Stromal cell of bone marrow (primary cell): ENCODE results near the gene FFAR3.
"Not testable (repeated sequence)": the region's sequence is repeated elsewhere in the genome, so short reads cannot be mapped to it uniquely, and the experiment has no call there.

ENCODE experiments used
- DNase-seq: peaks from one replicate; pipeline ENCODE4 v3.0.0-alpha.2; 2012; ENCODE audit warnings: low read depth

The FFAR3 gene

DNA sequence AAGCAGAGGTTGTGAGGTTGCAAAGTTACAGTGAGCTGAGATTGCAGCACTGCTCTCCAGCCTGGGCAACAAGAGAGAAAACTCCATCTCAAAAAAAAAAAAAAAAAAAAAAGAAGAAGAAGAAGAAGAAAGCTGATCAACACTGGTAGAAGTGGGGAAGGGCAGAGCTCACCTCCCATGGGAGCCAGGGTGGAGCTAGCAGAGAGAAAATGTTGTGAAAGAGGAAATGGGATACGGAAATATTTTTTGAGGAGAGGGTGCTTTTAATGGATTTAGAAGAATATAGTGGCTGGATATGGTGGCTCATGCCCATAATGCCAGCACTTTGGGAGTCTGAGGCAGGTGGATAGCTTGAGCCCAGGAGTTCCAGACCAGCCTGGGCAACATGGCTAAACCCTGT is 19.4 kb downstream of the FFAR3 start:
- no peak for DNase-seq

- no peak for DNase-seq
Observed at GRCh38 chr19:35378356-35378755, 20.1 kb downstream of the FFAR3 start.

DNA sequence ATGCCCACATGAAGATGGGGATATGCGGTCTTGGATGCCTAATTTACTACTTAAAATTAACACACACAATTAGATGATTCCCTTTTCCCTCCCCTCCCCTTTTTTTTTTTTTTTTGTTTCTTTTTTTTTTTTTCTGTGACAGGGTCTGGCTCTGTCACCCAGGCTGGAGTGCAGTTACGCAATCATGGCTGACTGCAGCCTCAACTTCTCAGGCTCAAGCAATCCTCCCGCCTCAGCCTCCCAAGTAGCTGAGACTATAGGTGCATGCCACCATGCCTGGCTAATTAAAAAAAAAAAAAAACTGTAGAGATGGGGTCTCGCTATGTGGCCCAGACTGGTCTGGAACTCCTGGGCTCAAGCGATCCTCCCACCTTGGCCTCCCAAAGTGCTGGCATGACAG is 21.3 kb downstream of the FFAR3 start:
- DNase-seq, result not testable (repeated sequence)

DNA sequence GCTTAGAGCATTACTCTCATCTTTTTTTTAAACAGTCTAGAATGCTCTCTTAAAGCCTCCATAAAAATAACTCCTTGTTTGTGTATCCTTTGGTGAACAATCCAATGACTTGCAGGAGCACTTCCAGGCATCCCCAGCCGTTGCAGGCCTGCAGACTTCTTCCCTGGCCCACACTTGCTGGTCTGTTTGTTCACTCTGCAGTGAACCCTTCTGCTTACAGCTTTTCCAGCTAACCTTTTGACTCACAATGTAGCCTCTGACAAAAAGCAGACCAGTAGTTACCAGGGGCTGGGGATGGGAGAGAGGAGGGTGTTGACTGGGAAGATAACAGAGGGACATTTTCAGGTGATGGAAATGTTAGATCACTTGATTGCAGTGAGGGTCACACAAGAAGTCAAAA is 21.7 kb downstream of the FFAR3 start:
- DNase-seq, result no peak

- DNase-seq, result no peak
Observed at GRCh38 chr19:35380450-35381124, 22.3 kb downstream of the FFAR3 start.

GRCh38 chr19:35381318-35381717 is 23.1 kb downstream of the FFAR3 start:
- no peak for DNase-seq

GRCh38 chr19:35381926-35382325 is 23.7 kb downstream of the FFAR3 start:
- no peak for DNase-seq

DNA sequence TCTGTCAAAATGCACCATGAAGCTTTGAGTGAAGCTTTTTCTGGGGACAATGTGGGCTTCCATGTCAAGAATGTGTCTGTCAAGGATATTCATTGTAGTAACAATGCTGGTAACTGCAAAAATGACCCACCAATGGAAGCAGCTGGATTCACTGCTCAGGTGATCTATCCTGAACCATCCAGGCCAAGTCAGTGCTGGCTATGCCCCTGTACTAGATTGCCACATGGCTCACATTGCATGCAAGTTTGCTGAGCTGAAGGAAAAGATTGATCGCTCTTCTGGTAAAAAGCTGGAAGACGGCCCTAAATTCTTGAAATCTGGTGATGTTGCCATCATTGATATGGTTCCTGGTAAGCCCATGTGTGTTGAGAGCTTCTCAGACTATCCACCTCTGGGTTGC is 25.3 kb downstream of the FFAR3 start:
- DNase-seq, result no peak

GRCh38 chr19:35388277-35389054 is 30.2 kb downstream of the FFAR3 start:
- no peak for DNase-seq

- DNase-seq, result no peak
Observed at GRCh38 chr19:35389192-35389861, 31.1 kb downstream of the FFAR3 start.

GRCh38 chr19:35392742-35393715 is 34.8 kb downstream of the FFAR3 start:
- DNase-seq, result no peak

DNA sequence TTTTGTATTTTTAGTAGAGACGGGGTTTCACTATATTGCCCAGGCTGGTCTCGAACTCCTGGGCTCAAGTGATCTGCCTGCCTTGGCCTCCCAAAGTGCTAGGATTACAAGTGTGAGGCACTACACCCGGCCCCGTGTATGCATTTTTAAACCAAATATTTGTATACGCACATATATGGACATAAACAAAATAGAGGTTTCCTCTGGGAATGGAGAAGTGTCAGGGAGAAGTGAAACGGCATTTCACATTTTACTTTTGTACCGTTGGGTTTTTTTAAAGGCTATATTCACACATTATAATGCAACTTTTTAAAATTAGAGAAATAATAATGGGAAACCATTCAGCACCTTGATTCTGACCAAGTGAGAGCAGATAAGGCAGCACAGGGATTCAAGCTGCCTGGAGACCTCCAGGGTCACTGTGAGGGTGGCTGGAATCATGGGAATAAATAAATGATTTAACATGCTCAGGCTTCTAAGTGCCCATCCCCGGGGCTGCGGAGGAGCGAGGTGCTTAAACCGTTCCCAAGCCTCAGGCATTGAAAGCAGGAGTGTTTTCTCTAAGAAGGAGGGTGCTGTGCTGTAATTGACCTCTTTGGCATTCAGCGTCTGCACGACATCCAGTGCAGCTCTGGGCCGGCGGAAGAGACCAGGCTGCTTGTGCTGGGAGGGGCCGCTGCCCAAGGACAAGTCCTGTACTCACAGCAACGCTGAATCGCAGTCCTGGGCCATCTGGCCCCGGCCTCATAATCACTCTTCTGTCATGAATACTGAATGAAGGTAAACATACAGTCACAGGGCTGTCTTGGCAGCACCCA is 37.3 kb downstream of the FFAR3 start:
- DNase-seq, result no peak

DNA sequence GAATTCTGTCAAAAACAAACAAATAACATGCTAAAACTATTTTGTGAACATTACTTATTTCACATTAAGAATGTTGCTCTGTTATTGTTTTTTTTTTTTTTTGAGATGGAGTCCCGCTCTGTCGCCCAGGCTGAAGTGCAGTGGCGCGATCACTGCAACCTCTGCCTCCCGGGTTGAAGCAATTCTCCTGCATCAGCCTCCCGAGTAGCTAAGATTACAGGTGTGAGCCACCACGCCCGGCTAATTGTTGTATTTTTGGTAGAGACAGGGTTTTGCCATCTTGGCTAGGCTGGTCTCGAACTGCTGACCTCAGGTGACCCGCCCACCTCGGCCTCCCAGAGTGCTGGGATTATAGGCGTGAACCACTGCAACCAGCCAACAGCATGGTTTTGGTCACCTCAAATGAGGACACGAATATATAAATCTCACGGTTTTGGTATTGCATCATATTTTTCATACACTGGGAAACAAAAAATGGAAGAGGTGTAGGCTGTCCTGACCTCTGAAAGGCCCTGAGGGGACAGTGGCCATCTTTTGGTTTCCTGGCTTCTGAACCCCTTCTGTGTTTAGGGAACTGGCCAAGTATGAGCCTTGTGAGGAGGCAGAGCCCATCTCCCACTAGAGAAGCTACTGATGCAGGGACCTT is 38.1 kb downstream of the FFAR3 start:
- DNase-seq, result no peak

DNA sequence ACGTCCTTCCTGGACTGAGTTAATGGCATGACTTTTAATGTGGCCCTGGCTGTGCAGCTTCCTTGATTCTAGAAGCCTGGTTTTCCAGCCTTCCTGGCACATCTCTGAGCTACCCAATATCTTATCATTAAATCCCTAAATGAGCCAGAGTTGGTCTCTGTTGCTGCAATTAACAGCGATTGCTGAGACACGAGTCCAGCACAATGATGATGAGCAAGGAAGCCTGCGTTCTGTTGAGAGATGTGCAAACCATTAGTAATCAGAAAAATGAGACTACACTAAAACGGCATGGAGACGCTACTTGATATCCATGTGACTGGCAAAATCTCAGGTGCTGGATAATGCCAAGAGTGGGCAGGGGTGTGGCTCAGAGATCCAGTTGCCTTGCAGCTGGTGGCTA is 38.8 kb downstream of the FFAR3 start:
- DNase-seq, result no peak

- no peak for DNase-seq
Observed at GRCh38 chr19:35398570-35398969, 40.3 kb downstream of the FFAR3 start.

DNA sequence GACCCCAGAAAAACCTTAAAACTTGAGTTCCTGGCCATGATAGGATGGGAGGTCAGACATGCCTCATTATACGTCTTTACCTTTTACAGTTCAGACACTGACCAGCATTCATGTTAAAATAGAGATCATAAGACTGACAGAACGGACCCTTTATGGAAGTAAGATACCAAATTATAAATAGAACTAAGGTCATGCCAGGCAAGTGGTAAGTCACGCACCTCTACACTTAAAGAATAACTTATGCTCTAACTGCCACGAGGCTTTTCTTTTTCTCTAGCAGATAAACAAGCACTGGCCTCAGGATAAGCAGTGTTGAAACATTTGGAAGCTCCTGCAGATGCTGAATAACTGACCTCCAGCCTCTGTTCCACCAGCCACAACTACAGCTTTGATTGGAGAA is 41.0 kb downstream of the FFAR3 start:
- no peak for DNase-seq

DNA sequence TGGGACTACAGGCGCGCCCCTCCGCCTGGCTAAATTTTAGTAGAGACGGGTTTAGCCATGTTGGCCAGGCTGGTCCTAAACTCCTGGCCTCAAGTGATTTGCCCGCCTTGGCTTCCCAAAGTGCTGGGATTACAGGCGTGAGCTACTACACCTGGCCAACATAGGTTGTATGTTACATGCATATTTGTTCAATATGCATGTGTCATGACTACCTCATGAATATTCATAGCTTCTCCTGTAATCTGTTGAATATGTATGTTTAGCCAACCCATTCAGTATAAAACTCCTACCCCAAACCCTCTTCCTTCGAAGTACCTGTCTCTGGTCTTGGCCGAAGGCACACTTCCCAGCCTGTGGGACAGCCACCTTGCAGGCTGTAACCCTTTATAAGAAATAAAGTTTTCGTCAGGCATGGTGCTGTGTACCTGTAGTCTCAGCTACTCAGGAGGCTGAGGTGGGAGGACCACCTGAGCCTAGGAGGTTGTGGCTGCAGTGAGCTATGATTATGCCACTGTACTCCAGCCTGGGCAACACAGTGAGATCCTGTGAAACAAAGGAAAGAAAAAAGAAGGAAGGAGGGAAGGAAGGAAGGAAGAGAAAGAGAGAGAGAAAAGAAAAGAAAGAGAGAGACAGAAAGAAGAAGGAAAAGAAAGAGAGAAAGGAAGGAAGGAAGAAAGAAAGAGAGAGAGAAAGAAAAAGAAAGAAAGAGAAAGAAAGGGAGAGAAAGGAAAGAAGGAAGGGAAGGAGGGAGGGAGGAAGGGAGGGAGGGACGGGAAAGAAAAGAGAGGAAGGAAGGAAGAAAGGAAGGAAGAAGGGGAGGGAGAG is 41.9 kb downstream of the FFAR3 start:
- no peak for DNase-seq

- DNase-seq, result no peak
Observed at GRCh38 chr19:35400773-35401100, 42.5 kb downstream of the FFAR3 start.

- DNase-seq, result not testable (repeated sequence)
Observed at GRCh38 chr19:35401416-35401815, 43.2 kb downstream of the FFAR3 start.
